HG02678 (cell line): ENCODE data around the gene TTC39C.
A peak's percentile ranks its signal among the peaks of the same experiment; 100 is the strongest.

Experiments
- ATAC-seq: cut with Tn5 transposase; IDR thresholded peaks from one replicate; pipeline ENCODE4 v1.9.1; 2021; ENCODE audit warnings: mild to moderate bottlenecking, moderate library complexity; ENCODE audit not compliant: unreplicated experiment

TTC39C gene

DNA sequence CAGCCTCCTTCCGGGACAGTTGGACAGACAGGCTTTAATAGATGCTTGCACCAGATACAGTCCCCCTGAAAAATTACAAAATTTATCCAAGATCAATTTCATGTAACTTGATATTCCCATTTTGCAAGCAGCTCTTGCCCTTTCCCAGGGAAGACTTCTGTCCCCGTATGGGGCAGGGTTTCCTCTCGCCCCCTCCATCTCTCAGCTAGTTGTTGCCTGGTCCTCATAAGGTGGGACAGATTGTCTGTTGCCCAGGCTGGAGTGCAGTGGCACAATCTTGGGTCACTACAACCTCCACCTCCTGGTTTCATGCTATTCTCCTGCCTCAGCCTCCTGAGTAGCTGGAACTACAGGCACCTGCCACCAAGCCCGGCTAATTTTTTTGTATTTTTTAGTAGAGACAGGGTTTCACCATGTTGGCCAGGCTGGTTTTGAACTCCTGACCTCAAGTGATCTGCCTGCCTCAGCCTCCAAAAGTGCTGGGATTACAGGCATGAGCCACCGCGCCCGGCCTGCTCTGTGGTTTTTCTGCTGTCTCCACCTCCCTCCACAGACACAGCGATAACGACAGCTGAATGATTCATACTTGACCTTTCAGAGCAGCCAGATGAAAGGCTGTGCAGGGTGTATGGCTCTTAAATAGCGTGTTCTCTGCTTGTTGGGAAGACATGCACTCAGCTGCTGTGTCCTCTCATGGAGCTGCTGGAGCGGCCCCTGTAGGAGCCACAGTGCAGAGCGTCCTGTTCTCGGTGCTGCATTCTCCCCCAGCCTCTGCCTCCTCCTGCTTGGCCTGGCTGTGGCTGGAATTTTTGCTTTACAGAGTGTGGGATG, 61.4 kb downstream of the TTC39C start:
- ATAC-seq = peak; percentile 44

DNA sequence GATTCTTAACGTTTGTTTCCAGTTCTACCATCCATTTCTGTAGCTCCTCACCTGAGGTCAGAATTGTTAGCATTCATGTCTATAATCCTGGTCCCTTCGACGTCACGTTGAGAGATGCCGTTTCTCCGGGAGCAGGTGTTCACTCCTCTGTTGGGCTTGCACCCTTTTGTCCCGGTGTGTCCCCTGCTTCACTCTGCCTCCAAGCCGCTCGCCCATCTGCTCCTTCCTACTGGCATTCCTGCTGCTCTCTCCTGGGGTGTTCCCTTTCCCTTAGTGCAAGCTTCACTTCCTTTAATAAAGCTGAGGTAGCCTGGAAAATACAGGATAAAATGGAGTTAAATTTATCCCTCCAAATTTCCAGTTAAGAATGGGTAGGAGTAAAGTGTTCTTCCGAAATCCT, 62.4 kb downstream of the TTC39C start:
- no peak for ATAC-seq

DNA sequence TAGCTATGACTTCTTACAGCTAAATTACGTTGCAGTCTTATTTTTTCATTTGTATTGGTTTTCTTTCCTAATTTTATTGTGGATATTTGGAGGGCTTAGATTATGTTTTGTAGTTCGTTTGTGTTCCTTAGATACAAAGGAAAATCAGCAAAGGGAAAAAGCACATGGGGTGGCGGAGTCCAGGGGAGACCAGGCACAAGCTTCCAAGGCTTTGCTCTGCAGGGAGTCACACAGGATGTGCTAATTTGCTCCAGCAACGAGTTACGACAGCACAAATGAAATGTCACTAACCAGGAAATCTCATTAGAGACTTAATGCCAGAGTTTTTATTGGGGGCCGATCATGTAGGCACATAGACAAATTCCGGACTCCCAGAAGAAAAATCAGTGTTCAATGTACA, 63.8 kb downstream of the TTC39C start:
- no peak for ATAC-seq

DNA sequence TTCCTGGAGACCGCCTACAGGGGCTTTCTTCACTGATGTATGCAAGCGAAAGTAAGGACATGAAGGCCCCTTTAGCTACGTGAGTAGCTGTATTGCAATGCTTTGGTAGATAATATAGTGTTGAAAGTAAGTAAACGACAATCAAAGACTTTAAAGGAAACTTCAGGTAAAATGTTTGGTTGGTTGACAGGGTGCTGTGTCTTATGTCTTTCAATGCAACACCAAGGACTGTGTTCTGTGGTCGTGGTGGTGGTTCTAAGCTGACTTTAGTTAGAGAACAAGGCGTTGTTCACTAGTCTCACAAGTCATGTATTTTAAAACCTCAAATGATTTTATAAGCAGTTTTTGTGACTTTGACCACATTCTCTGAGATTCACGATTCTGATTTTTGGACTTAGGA, 66.3 kb downstream of the TTC39C start:
- ATAC-seq = no peak

DNA sequence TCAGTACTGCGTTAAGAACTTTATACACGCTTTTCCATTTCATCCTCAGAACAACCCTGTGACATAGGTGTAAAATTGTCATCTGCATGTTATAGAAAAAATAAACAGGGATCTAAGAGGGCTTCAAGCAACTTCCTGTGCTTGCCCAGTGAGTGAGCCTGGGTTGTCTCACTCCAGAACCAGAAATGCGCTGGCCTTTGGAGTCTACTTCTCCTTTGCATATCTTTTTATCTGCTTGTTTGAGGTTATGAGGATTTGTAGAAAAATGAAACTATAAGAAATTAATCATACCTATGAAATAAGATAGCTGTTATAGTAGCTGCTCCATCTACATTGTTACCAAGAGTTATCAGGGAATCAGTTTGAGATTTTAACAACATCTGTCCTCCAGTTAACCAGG, 69.0 kb downstream of the TTC39C start:
- ATAC-seq = no peak

DNA sequence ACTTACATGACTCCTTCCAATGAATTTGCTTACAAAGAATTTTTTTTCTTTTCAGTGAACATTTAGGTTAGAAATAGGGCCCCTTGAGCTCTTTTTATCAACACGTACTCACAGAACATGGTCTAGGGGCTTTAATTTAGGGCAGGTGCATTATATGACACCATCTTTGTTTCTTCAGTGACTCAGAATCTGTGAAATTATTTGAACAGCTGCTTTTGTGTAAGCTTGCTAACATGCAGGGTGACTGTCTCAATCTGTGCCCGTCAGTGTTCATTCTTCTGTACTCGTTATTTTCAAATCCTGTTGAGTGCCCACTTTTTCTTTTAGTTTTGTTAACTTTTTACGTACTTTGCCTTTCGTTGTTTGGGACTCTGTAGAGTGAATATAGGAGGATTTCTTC, 71.5 kb downstream of the TTC39C start:
- no peak for ATAC-seq

DNA sequence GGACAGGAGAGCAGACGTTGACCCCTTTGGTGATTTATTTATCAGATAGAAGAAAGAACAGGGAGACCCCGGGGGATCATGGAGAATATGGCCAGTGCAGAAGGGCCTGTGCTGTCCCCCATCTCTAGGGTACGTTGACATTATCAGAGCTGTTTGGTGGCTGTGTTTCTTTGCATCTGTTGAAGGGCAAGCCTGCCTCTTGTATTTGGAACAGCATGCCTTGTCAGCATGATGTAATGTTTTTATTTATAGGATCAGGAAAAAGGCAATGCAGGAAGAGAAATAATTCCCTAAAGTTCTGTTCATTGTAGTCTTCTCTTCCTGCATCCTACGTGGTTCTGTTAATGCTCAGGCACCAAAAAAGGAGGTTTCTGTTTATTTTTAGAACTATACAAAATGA, 74.5 kb downstream of the TTC39C start:
- no peak for ATAC-seq

DNA sequence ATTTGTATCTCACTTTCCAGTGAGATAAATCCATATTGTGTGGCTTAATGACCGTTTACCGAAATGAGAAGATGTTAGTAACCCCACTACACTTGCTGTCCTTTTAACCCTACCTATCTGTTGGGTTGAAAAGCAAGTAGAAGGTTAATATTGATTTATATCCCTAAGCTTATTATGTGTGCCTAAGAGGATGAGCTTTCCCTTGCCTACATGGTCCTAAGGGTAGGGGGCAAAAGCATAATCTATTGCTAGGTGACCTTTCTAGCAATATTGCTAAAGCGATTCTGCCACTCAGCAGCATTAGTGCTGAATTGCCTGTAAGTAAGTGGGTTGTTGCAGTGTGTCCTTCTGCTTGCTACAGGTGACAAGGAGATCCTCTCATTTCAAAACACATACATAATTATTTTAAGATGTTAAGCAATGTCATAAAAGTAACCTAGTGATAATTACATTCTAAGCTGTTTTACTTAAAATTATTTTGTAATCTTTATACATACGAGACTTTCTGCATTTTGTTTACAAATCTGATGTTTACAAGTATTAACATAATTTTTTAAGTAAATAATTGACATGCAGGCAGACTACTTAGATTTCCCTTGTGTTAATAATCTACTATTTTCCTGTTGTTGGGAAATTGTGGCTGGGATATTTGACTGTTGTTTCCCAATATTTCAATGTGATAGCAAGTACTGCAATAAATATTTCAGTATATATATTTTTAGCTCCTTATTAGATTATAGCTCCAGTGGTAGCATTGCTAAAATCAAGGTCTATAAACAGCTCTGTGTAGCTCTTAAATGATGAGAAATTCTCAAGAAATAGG, 75.2 kb downstream of the TTC39C start:
- ATAC-seq = no peak

DNA sequence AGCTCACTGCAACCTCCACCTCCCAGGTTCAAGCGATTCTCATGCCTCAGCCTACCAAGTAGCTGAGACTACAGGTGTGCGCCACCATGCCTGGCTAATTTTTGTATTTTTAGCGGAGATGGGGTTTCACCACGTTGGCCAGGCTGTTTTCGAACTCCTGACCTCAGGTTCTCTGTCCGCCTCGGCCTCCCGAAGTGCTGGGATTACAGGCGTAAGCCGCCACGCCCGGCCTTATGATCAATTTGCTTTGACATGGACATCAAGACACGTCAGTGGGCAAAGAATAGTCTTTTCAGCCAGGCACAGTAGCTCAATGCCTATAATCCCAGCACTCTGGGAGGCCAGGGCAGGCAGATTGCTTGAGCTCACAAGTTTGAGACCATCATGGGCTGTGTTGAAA, 76.3 kb downstream of the TTC39C start:
- no peak for ATAC-seq

DNA sequence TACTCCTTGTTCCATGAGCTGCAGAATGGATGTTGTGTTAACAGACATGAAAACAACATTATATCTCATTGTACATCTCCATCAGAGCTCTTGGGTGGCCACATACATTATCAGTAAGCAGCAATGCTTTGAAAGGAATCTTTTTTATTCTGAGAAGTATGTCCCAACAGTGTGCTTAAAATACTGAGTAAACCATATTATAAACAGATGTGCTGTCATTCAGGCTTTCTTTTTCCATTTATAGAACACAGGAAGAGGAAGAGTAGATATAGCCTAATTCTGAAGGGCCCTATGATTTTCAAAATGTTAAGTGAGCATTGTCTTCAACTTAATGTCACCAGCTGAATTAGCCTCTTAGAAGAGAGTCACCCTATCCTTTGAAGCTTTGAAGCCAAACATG, 80.0 kb downstream of the TTC39C start:
- ATAC-seq = no peak

DNA sequence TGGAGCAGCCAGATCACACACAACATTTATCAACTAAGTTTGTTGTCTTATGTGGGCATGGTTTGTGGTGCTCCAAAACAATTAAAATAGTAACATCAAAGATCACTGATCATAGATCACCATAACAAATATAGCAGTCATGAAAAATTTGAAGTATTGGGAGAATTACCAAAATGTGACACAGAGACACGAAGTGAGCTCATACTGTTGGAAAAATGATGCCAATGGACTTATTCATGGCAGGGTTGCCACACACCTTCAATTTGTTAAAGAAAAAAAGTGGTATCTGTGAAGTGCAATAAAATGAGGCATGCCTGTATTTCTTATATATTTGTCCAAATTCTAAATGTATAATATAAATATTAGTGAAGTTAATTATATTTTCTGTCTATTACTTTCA, 81.4 kb downstream of the TTC39C start:
- no peak for ATAC-seq

DNA sequence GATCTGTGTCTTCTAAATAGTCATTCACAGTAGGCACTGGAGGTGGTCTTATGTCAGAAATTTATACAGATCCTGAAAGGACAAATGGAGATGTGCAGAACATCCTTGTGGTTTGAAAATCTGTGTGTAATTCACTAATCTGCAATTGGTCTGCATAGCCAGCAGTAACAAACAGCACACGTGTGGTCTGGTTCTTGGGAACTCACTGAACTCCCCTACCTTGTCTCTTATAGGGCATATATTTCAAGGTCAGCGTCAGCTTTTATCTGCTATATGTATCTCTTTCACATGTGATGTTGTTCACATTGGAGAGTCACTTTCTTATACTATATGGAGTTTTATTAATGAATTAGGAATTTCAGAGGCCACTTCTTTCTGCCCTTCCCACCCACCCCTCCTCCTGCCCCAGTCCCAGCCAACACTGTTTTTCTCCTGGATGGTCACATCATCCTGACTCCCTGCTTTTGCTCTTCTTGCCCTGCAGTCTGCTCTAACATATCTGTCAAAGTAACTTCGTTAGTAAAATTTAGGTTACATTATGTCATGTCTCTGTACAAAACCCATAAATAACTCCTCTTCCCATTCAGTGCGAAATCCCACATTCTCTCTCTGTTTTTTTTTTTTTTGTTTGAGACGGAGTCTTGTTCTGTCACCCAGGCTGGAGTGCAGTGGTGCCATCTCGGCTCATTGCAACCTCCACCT, 88.9 kb downstream of the TTC39C start:
- ATAC-seq = no peak

DNA sequence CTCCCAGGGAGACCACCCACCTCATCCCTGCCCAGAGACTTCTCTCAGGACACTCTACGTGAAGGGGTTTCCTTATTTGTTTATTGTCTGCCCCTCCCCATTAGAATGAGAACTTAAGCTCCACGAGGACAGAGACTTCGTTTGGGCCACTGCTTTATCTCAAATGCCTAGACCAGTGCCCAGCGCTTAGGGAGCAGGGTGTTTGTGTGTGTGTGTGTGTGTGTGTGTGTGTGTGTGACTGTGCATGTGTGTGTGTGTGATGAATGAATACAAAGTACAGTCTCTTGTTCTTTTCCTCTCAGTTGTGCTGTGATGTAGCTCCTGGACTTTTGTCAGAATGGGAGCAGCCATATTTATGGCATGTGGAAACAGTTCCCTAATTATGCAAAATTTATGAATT, 89.9 kb downstream of the TTC39C start:
- no peak for ATAC-seq

DNA sequence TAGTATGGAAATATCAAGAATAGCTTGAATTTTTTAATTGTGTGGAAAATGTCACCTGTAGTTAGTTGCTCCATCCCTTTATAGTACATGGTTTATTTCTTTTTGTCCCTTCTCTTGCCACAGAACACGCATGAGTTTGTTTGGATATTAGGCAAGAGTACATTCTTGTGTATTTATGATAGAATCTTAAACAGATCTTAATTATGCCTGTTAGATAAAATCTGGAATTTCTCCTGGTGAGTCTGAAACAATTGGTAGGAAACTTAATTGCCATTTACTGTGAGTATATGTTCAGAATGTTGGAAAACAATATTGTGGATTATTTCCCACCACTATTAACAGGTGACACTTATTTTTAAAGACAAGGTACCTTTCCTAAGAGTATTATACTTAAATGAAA, 94.1 kb downstream of the TTC39C start:
- ATAC-seq = no peak

DNA sequence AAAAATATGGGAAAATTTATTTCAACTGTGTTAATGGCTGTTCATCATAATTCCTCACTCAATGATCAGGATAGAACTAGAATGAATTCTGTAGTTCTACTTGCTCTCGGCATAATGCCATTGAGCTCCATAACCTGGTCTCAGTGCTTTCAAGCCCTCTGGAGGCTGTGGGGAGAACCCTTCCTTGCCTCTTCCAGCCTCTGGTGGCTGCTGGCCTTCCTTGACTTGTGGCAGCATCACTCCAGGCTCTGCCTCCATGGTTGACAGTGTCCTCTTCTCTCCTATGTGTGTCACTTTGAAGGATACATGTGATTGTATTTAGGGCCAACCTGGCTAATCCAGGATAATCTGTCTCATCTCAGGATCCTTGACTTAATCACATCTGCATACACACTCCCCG, 97.4 kb downstream of the TTC39C start:
- ATAC-seq = no peak

DNA sequence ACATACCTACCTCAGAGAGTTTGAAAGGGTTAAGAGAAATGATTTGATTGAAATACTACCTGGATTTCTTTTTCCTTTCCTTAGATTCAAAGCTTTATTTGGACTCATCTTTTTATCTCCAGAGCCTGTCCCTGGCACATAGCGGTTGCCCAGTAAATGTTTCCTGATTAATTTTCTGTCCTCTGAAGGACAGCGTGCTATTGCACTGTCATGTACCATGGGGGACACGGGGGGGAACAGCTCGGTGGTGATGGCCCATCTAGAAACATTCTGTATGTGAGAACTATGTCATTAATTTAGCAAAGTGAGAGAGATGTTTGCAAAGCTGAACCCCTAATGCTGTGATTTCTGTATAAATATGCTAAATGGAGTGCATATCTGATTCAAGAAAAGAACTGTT, 97.9 kb downstream of the TTC39C start:
- no peak for ATAC-seq

DNA sequence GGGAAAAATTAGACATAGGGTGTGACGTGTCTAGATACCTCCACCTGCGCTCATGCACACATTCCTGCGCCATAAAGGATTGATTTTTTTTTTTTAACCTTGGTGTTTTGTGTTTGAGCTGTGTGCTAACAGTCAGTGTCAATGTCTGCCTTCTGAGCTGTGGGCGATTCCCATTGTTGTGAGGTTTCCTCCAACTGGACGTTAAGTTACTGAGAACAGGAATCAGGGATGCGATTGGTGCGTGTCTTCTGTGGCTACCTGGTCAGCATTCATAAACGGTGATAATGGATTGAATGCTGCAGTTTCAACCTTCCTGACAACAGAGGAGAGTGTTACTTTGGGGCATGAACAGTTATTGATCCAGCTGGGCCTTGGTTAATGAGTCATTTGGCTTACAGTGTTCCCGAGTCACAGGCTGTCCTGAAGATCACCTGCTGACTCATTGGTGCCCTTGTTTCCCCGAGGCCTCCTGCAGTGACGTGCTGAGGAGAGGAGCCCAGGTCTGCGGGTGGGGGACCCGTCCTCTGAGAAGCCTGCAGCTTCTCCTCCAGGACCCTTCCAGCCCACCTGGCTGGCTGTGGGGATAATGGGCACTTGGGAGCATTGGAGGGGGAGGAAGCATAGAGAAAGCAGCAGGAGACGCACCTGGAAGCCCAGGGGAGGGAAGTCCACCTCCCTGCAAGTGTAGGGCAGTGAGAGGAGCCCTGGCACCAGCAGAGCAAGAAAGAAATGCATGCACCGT, 98.5 kb downstream of the TTC39C start:
- ATAC-seq = no peak

DNA sequence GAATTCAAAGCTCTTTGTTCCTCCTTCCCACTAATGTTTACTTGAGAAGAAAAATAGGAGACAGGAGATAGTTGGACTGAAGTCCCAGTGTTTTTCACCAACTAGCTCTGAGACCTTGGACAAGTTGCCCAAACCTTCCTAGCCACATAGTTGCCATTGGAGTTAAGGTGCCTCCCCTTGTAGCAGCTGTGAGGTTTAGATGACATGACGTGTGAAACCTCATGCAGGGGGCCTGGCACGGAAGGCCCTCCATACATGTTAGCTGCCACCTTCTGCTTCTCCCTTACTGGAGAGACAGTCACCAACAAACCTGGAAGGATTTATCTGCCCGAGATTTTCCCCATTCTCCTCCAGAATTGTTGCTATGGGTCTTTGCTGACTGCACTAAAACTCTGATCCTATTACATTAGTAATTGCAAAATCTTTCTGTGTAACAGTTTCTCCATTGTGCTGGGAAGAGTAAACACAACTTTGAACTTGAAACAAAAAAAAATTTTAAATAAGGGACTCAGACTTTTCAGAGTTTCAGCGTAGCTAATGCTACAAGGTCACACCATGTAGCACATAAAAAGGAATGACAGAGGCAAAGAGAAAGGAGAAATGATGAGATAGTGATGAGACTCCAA, 100.5 kb downstream of the TTC39C start:
- ATAC-seq = no peak

DNA sequence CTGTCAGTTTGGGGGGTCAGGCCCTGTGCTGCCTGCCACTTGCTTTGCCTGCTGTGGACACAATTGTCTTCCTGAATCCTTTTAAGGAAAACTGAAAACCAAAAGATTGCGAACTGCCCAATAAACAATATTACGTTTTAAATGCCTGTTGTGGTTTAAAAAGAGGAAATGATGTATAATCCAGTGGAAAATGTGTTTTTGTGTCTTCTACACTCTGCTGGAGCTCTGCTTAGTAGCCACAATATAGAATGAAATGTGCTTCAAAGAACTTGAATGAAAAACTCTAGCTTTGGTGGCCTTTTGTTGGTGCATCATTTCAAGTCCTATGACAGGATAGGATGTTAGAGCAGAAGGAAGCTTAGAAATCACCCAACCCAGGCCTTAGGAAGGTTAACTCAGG, 101.1 kb downstream of the TTC39C start:
- ATAC-seq = no peak

DNA sequence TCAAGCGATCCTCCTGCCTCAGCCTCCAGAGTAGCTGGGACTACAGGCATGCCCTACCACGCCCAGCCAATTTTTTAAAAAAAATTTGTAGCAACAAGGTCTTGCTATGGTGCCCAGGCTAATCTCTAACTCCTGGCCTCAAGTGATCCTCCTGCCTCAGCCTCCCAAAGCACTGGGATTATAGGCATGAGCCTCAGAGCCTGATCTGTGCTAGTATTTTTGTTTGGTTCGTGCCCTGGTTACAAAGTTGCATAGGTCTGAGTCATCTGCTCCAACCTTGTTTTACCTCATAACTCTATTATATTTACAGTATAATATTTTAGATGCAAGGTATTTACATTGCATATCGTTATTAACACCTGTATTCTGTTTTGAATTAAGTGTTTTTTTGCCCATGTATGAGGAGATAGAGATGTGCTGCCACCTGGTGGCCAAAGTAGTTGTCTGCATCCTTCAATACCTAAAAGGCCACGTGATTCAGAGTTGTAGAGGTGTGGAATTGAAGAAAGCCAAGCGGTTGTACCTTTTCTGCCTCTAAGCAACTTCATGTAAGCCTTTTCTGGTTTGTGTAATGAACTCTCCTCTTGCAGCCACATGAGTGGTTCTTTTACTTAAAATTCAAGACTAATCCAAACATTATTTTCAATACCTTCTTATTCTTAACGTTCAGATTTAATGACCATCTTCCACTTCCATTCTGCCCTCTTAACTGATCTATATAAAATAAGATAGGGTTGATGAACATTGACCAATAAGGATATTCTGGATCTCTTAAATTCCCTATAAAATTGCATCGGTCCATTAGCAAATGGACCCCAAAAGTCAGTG, 104.4 kb downstream of the TTC39C start:
- peak; percentile 76 for ATAC-seq
